Measurements from ENCODE around the gene SLC4A2.
"Not testable (repeated sequence)": the region's sequence is repeated elsewhere in the genome, so short reads cannot be mapped to it uniquely, and the experiment has no call there.

The SLC4A2 gene, protein sequence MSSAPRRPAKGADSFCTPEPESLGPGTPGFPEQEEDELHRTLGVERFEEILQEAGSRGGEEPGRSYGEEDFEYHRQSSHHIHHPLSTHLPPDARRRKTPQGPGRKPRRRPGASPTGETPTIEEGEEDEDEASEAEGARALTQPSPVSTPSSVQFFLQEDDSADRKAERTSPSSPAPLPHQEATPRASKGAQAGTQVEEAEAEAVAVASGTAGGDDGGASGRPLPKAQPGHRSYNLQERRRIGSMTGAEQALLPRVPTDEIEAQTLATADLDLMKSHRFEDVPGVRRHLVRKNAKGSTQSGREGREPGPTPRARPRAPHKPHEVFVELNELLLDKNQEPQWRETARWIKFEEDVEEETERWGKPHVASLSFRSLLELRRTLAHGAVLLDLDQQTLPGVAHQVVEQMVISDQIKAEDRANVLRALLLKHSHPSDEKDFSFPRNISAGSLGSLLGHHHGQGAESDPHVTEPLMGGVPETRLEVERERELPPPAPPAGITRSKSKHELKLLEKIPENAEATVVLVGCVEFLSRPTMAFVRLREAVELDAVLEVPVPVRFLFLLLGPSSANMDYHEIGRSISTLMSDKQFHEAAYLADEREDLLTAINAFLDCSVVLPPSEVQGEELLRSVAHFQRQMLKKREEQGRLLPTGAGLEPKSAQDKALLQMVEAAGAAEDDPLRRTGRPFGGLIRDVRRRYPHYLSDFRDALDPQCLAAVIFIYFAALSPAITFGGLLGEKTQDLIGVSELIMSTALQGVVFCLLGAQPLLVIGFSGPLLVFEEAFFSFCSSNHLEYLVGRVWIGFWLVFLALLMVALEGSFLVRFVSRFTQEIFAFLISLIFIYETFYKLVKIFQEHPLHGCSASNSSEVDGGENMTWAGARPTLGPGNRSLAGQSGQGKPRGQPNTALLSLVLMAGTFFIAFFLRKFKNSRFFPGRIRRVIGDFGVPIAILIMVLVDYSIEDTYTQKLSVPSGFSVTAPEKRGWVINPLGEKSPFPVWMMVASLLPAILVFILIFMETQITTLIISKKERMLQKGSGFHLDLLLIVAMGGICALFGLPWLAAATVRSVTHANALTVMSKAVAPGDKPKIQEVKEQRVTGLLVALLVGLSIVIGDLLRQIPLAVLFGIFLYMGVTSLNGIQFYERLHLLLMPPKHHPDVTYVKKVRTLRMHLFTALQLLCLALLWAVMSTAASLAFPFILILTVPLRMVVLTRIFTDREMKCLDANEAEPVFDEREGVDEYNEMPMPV

DNA sequence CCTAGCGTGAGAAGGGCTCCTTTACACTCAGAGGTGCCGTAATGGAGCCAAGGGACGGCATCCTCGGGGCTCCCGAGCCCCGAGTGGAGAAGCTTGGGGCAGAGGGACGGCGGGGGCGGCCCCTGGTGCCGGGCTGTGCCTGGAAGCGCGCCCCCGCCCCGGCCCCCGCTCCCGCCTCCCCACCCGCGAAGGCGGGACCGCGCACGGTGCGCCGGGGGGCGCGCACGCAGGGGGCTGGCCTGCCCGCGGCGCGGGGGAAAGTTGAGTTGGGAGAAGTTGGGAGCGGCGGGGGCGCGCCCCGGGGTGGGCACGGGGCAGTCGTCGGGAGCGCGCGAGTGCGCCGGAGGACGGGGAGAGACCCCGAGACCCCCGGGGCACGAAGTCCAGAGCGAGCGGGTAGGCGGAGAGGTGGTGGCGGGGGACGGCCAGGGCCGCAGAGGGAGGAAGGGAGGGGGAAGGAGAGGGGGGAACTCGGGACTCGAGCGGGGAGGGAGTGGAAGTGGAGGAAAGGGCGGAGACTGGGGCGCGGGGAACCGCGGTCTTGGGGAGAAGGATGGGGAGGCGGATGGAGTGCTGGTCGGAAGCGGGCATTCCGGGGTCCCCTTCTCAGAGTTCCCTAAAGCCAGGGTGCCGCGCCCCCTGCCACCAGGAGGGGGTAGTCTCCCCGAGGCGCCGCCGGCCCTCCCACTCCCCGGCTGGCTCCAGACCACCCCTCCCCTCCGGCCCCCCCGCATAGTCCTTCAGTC lies at the start of gene SLC4A2:
TSS of gene SLC4A2 (plus strand) at position 223 of the 746 bp plus-strand sequence. CDS start 2,399 bp downstream, outside the sequence.
- no peak for FAIRE-seq

- no peak for FAIRE-seq
These were observed 49.4 kb upstream of the SLC4A2 start for GRCh38 chr7:151010037-151010306.

- FAIRE-seq: no peak
These were observed 48.9 kb upstream of the SLC4A2 start for GRCh38 chr7:151010307-151011096.

DNA sequence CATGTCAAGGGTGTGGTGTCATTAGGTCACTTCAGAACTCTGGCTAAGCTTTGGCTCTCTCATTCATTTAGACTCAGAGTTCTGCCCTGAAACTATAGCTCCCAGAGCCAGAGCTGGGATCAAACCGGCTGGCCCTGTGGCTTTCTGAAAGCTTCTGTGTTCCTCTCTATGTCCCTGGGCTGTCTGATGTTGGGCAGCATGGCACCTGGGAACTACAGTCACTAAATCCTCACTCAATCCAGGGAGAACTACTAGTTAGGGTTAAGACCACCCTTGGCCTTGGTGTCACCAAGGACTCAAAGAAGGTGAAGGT lies 48.3 kb upstream of the SLC4A2 start:
- no peak for FAIRE-seq

DNA sequence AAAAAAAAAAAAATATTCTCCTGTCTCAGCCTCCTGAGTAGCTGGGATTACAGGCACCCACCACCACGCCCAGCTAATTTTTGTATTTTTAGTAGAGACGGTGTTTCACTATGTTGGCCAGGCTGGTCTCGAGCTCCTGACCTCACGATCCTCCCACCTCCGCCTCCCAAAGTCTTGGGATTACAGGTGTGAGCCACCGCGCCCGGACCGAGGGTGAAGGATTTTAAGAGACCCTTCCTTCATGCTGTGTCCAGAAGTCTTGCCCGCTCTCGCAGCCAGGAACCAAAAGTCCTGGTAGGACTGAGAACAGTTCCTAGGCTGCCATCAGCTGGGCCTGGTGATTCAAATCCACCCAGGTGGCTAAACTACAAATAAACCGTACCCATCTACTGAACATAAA lies 47.8 kb upstream of the SLC4A2 start:
- FAIRE-seq: not testable (repeated sequence)

DNA sequence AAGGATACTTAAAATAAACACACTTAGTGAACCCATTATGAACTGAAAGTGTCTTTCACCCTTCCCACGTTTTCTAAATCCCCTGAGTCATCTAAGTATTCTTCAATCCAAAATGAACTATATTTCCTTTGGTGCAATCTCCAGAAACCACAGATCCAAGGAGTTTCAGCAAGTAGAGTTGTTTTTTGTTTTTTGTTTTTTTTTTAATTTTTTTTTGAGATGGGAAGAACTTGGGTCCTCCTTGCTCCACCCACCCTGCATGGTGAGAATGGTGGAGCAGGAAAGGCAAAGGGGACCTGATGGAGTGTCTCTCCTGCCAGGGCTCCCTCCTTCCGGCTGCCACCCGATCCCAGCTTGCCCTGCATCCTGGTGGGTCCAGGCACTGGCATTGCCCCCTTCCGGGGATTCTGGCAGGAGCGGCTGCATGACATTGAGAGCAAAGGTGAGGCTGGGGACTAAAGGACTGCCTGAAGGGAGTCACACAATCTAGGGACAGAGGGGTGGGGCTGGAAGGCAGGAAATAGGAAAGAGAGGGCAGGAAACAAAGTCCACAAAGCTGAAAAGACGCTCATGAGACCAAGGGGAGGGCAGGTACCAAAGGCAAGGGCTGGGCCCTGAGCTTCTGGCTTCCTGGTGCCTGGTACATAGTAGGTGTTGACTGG lies 47.2 kb upstream of the SLC4A2 start:
- no peak for FAIRE-seq

DNA sequence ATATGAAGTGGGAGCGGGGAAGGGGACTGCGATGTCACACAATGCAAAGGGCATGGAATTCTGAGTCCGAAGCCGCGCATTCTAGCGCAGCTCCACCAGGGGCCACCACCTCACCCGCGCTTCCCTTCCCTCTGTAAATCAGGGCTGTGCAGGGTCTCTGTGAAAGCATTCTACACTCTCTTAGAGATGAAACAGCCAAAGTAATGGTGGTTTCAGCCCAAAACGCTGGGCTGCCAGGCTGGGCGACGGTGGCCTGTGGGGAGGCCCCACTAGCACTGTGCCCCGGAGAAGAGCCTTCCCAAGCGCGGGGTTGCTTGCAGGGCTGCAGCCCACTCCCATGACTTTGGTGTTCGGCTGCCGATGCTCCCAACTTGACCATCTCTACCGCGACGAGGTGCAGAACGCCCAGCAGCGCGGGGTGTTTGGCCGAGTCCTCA lies 46.5 kb upstream of the SLC4A2 start:
- FAIRE-seq: no peak

DNA sequence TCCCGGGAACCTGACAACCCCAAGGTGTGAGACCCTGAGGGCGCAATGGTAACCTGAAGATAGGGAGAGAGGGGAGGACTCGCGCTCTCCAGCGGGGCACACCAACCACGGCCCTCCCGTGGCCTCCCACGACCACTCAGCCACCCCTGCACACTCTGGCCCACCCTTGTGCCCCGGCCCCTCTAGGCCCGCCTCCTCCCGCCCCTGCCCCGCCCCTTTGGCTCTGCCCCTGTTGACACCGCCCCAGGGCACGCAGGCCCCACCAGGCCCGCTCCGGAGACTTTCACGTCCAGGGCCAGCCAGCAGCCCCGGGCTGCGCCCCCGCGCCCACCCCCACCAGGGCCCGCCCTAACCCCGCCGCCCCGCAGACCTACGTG lies 46.0 kb upstream of the SLC4A2 start:
- no peak for FAIRE-seq

DNA sequence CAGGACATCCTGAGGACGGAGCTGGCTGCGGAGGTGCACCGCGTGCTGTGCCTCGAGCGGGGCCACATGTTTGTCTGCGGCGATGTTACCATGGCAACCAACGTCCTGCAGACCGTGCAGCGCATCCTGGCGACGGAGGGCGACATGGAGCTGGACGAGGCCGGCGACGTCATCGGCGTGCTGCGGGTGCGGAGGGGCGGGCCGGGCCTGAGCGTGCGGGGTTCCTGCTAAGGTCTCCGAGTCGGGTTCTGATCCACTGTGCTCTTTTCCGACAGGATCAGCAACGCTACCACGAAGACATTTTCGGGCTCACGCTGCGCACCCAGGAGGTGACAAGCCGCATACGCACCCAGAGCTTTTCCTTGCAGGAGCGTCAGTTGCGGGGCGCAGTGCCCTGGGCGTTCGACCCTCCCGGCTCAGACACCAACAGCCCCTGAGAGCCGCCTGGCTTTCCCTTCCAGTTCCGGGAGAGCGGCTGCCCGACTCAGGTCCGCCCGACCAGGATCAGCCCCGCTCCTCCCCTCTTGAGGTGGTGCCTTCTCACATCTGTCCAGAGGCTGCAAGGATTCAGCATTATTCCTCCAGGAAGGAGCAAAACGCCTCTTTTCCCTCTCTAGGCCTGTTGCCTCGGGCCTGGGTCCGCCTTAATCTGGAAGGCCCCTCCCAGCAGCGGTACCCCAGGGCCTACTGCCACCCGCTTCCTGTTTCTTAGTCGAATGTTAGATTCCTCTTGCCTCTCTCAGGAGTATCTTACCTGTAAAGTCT lies 45.5 kb upstream of the SLC4A2 start:
- no peak for FAIRE-seq

- FAIRE-seq: no peak
These were observed 44.4 kb upstream of the SLC4A2 start for GRCh38 chr7:151014950-151015349.

- no peak for FAIRE-seq
These were observed 43.4 kb upstream of the SLC4A2 start for GRCh38 chr7:151015967-151016366.

DNA sequence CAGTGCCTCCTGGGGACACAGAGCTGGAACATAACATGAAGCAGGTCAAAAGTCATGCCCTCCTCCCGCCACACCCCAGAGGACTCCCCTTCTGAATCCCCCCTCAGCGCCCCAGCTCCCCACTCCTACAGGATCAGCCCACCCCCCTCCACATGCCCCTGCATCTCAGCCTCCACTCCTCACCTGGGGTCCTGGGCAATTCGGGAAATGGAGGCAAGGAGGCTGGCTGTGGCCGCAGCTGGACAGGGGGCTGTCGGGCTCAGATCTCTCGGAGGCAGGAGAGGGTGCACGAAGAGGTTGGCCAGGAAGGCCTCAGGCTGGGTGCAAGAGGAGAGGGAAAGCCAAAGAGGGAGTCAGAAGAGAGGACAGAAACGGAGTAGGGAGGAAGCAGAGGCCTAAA lies 42.9 kb upstream of the SLC4A2 start:
- no peak for FAIRE-seq

DNA sequence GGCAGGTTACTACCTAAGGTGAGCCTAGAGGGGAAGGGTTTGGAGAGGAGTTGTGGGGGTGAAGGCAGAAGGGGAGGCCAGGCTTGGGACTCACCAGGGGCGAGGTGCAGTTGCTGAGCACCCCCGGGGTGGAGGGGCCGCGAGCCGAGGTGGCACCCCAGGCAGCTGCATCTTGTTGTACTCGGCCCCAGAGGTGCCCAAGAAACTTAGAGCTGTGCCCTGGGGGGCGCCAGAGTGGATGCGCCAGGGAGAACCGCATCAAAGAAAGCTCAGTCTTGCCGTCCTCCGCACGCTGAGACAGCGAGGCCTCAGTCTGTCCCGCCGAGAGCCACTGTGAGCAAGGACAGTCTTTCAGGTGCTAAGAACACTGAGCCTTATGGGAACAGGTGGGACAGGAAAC lies 42.4 kb upstream of the SLC4A2 start:
- FAIRE-seq: no peak

DNA sequence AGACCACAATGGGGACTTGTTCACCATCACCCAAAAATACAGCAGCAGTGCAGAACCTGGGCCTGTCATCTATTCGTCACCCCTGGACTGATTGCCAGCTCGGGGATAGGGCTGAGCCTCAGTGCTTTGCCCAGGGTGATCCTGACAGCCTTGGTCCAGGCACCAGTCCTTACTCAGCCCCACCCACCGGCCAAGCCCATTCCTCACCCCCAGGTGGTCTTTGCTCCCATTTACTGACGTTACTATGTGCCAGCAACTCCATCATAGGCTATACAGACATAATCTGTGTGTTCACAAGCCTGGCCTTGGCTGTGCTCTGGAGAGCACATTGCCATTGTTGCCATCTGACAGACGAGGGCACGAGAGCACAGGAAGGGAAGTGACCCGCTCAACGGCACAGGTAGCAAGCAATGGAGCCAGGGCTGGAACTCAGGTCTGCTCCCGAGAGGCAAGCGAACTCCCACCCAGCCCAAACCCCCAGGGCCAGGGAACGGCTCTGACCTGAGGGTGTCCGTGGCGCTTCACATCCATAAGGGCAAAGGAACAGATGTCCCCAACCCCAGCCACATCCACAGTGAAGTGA lies 41.9 kb upstream of the SLC4A2 start:
- no peak for FAIRE-seq

GRCh38 chr7:151017953-151018420 lies 41.4 kb upstream of the SLC4A2 start:
- no peak for FAIRE-seq

DNA sequence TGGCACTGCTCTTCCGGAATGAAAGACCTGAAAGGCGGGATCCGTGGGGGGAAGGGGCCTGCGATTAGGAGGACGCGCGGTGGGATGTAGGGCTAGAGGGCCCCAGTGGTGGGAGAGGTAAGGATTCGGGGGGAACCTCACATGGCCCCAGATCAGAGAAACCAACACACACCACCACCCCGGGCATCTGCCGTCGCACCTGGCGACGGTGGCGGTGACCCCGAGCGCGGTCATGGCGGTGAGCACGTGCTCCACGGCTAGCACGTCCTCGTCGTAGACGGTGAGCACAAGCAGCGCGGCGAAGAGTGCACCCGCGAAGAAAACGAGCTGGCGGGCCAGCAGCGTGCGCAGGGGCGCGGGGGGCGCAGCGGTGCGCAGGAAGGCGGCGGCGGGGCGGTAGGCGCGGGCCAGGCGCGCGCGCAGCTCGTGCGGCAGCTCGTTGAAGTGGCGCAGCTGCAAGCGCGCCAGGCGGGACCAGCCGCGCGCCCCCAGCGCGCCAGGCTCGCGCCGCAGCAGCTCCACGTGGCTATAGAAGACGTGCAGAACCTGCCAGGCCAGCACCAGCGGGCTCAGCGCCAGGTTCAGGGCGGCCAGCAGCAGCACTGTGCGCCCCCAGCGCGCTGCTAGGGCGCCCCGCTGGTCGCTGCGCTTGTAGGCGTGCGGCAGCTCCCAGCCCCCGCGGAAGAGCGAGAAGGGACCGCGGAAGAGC lies 40.8 kb upstream of the SLC4A2 start:
- no peak for FAIRE-seq

- no peak for FAIRE-seq
These were observed 40.3 kb upstream of the SLC4A2 start for GRCh38 chr7:151019130-151019447.

DNA sequence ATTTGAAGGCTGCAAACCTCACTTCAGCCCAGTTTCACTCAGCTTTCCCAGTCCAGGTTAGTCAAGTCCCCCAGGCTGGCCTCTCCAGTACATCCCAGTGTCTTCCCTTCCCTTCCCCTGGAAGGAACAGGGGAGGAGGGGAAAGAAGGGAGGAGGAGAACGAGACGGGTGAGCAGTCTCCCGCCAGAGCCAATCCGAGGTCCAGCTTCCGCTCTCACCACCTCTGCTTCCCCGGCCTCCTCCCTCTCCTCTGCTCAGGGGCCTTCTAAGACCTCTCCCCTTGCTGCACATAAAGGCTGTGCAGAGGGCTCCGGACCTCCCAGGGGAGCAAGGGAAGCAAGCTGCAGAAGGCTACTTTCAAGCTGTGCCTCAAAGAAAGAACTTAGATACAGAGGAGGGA lies 39.2 kb upstream of the SLC4A2 start:
- no peak for FAIRE-seq

GRCh38 chr7:151023232-151023631 lies 36.2 kb upstream of the SLC4A2 start:
- FAIRE-seq: no peak
